SU-DHL-6 (cell line): ENCODE measurements around the gene TRIM40.

ENCODE experiments used
- CTCF ChIP-seq: fragments of 200-600 bp; sonication (generic); IDR thresholded peaks from one replicate; pipeline ENCODE4 v1.5.1; 2017; ENCODE audit warnings: antibody characterized with exemption, mild to moderate bottlenecking, low read length, moderate library complexity; ENCODE audit not compliant: insufficient read depth, poor library complexity, severe bottlenecking
- EZH2phosphoT487 ChIP-seq: fragments of 200-600 bp; sonication (generic), shearing (Covaris generic); conservative IDR thresholded peaks from 2 replicates; pipeline ENCODE4 v1.6.1; 2018; ENCODE audit warnings: mild to moderate bottlenecking, antibody characterized with exemption, low read length, moderate library complexity, mixed read lengths

- TF ChIP-seq CTCF (no peak), EZH2phosphoT487 (no peak)
Observed at GRCh38 chr6:30111266-30111856, 24.6 kb upstream of the TRIM40 start.
